HG02763 (cell line): ENCODE results near the gene FYN.
A peak's percentile ranks its signal among the peaks of the same experiment; 100 is the strongest.
"Not testable (repeated sequence)": the region's sequence is repeated elsewhere in the genome, so short reads cannot be mapped to it uniquely, and the experiment has no call there.

Source experiments
- ATAC-seq: cut with Tn5 transposase; IDR thresholded peaks from one replicate; pipeline ENCODE4 v1.9.1; 2021; ENCODE audit warnings: mild to moderate bottlenecking, moderate library complexity; ENCODE audit not compliant: unreplicated experiment

Gene FYN

GRCh38 chr6:111642463-111643158 is 230.6 kb downstream of the FYN start:
- peak; percentile 58 for ATAC-seq

DNA sequence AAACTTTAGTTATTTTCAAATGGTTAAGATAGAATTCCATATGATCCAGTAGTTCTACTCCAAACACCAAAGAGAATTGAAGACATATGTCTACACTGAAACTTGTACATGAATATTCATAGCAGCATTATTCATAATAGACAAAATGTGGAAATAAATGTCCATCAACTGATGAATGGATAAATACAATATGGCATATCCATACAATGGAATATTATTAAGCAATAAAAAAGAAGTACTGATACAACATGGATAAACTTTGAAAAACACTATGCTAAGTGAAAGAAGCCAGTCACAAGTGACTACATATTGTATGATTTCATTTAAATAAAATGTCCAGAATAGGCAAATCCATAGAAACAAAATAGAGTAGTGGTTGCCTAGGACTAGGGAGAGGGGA is 234.0 kb downstream of the FYN start:
- no peak for ATAC-seq

- not testable (repeated sequence) for ATAC-seq
Measured at GRCh38 chr6:111634981-111635380, 238.3 kb downstream of the FYN start.

DNA sequence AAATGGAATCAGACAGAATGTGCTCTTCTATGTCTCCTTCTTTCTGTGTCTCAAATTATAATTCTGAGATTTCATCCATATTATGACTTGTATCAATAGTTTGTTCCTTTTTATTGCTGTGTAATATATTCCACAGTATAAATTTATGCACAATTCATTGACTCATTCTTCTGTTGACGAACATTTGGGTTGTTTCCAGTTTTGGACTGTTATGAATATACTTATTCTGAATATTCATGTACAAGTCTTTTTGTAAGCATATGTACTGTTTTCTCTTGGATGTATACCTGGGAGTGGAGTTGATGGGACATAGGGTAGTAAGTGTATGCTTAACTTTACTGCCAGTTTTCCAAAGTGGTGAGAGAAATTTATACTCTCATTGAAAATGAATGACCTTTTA is 239.4 kb downstream of the FYN start:
- no peak for ATAC-seq

- no peak for ATAC-seq
Measured at GRCh38 chr6:111632468-111633247, 240.6 kb downstream of the FYN start.

GRCh38 chr6:111631903-111632460 is 241.3 kb downstream of the FYN start:
- ATAC-seq, result no peak

DNA sequence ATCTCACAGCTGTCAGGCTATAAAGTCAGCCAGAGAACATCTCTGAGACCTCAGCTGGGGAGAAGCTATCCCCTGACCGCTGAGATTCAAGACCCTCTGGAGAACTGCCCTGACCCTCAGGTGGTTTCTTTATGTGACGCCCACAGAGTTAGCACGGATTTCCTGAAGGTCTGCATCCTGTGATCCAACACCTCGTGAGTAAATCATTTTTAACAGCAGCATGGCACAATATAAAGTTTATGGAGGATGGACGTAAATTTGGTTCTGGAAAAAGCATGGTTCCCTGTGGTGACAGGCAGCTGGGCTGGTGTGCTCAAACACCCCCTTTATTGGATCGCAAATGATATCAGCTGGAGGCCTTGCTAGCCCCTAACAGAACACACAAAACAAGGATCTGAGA is 242.2 kb downstream of the FYN start:
- no peak for ATAC-seq

DNA sequence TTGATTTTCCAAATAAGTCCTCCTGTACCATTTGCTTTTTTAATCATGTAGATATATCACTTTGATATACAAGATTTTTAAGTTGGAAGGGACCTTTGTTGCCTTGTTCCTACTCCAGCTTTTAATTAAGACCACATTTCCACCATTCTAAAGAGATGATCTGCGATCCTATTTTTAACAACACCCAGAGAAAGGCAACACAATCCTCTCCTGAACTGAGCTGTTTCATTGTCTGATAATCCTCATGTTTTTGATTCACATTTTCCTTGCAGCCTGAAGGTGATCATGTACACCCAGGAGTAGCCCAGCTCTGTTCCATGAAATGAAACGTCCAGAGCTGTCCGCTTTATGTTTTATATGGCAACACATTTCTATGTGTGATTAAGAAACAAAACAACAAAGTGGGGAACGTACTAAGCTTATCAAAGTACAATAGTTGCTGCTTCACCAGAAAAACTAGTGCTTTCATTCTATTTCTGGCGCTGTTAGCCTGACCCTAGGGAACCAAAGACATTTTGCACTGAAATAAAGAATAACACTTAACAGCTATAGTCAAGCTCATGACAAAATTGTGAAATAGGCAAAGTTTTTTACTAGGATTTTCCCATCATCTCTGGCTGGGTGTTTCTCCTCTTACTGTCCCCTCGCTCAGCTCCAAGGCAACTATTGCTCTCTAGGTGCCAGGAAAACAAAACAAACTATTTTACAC is 245.0 kb downstream of the FYN start:
- no peak for ATAC-seq

GRCh38 chr6:111626441-111626840 is 246.8 kb downstream of the FYN start:
- no peak for ATAC-seq

- no peak for ATAC-seq
Measured at GRCh38 chr6:111625461-111626391, 247.5 kb downstream of the FYN start.

DNA sequence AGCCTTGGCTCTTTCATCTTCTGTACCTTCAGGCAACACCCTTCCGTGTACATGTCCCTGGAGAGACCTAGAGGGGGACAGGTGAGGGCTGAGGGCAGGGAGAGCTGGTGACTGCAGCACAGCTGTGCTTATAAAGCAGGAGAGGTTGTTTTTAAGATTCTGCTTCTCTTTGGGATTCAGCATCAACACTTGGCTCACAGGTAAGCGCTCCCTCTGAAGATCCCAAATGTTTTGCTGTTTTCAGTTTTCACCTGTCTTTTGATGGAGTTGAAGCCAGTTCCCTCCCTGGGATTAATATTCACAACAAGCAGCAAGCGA is 248.2 kb downstream of the FYN start:
- ATAC-seq, result no peak

- no peak for ATAC-seq
Measured at GRCh38 chr6:111624401-111625098, 248.7 kb downstream of the FYN start.

- ATAC-seq, result no peak
Measured at GRCh38 chr6:111623046-111623718, 250.1 kb downstream of the FYN start.

GRCh38 chr6:111620169-111620568 is 253.1 kb downstream of the FYN start:
- no peak for ATAC-seq

GRCh38 chr6:111618407-111618806 is 254.8 kb downstream of the FYN start:
- ATAC-seq, result no peak

DNA sequence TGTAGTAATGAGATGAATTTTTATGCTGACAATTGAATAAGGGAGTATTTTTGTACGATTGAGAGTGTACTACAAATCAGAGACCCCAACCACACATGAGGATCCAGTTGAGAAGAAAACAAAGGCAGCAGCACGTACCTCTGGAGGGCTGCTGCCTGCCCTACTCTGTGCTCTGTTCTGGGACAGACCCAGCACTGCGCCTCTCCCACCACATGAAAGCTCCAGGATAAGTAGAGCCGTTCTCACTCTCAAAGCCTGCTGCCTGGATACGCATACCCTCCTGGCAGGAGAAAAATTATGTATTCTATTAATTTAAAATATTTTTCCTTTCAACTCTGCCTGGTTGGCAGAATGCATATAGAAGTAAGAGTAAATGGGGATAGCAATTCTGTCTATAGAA is 256.1 kb downstream of the FYN start:
- ATAC-seq, result no peak

GRCh38 chr6:111615916-111616612 is 257.2 kb downstream of the FYN start:
- no peak for ATAC-seq

- ATAC-seq, result no peak
Measured at GRCh38 chr6:111614833-111615582, 258.2 kb downstream of the FYN start.
